Osteocyte (in vitro differentiated cells): ENCODE measurements around the gene WASHC2A. TPM values are rescaled to one million over a fixed set of nuclear protein-coding genes. Genes with fewer than 3 reads are reported as not detected.
A peak's percentile ranks its signal among the peaks of the same experiment; 100 is the strongest.
"Not testable (repeated sequence)": the region's sequence is repeated elsewhere in the genome, so short reads cannot be mapped to it uniquely, and the experiment has no call there.

Experiments
- DNase-seq: peaks from one replicate; pipeline ENCODE4 v3.0.0; 2021; ENCODE audit warnings: mixed read lengths; ENCODE audit not compliant: unreplicated experiment; ENCODE audit errors: extremely low spot score
- H3K27ac Mint-ChIP-seq: one replicate; pipeline ENCODE4 v1.8.0; 2021; ENCODE audit warnings: mild to moderate bottlenecking, mixed read lengths; ENCODE audit not compliant: unreplicated experiment
- H3K27me3 Mint-ChIP-seq: one replicate; pipeline ENCODE4 v1.8.0; 2021; ENCODE audit warnings: mixed read lengths; ENCODE audit not compliant: unreplicated experiment
- H3K36me3 Mint-ChIP-seq: one replicate; pipeline ENCODE4 v1.8.0; 2021; ENCODE audit warnings: mixed read lengths; ENCODE audit not compliant: unreplicated experiment
- H3K4me1 Mint-ChIP-seq: one replicate; pipeline ENCODE4 v1.8.0; 2021; ENCODE audit warnings: mixed read lengths; ENCODE audit not compliant: unreplicated experiment
- H3K4me3 Mint-ChIP-seq: one replicate; pipeline ENCODE4 v1.8.0; 2021; ENCODE audit warnings: mild to moderate bottlenecking, moderate library complexity, mixed read lengths; ENCODE audit not compliant: unreplicated experiment
- H3K9me3 Mint-ChIP-seq: one replicate; pipeline ENCODE4 v1.8.0; 2021; ENCODE audit warnings: mixed read lengths; ENCODE audit not compliant: unreplicated experiment
- total RNA-seq: library from RNA; stranded (reverse); gene quantifications from 2 replicates; pipeline ENCODE4 v1.2.1, GENCODE V29; 2021
- TF ChIP-seq, protein P1 (sequence below): fragments of 200-600 bp; sonication (generic); IDR thresholded peaks from 2 replicates; pipeline ENCODE4 v1.5.0; 2021; ENCODE audit warnings: antibody characterized with exemption, mild to moderate bottlenecking, moderate library complexity

WASHC2A gene
- total RNA-seq, 1 donor from 2014 or later: 58.2 TPM

DNA sequence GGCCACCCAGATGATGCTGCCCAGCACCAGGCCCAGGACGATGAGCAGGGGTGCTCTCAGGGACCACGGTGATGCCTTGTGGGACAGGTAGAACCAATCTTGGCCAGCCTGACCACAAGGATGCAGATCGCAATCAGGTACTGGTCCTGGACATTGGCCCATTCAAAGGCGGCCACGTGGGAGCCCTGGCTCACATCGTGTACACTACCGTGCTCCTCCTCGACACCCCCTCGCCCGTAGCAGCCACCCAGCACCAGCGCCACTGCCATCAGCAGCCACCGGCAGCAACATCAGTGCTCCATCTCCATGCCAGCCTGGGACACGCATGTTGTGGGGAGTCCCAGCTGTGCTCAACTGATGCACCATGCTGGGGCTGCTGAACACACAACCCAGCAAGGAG, 40.6 kb upstream of the WASHC2A start:
- Mint-ChIP-seq H3K4me3 (no peak overlapping the region), H3K27me3 (peaks cover 7% of the 10 kb centered on the region), H3K9me3 (no peaks in the 10 kb centered on the region), H3K4me1 (no peaks in the 10 kb centered on the region), H3K27ac (no peak overlapping the region), H3K36me3 (no peaks in the 10 kb centered on the region)
- peak; percentile 67 for DNase-seq
- TF ChIP-seq, protein P1, sequence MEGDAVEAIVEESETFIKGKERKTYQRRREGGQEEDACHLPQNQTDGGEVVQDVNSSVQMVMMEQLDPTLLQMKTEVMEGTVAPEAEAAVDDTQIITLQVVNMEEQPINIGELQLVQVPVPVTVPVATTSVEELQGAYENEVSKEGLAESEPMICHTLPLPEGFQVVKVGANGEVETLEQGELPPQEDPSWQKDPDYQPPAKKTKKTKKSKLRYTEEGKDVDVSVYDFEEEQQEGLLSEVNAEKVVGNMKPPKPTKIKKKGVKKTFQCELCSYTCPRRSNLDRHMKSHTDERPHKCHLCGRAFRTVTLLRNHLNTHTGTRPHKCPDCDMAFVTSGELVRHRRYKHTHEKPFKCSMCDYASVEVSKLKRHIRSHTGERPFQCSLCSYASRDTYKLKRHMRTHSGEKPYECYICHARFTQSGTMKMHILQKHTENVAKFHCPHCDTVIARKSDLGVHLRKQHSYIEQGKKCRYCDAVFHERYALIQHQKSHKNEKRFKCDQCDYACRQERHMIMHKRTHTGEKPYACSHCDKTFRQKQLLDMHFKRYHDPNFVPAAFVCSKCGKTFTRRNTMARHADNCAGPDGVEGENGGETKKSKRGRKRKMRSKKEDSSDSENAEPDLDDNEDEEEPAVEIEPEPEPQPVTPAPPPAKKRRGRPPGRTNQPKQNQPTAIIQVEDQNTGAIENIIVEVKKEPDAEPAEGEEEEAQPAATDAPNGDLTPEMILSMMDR: no peak

DNA sequence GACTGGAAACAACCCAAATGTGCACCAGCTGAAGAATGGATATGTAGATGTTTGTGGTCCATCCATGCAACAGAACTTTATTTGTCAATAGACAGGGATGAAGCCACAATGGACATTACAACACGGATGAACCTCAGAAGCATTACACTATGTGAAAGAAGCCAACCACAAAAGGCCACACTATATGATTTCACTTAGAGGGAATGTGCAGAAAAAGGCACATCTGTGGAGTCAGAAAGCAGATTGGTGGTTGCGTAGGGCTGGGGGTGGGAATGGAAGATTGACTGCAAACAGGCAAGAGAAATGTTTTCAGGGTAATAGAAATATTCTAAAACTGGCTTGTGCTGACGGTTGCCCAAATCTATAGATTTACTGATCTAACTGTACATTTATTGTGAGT, 34.3 kb upstream of the WASHC2A start:
- Mint-ChIP-seq H3K27ac (no peak overlapping the region), H3K4me1 (no peaks in the 10 kb centered on the region), H3K4me3 (no peak overlapping the region), H3K36me3 (no peaks in the 10 kb centered on the region), H3K27me3 (peaks cover 30% of the 10 kb centered on the region), H3K9me3 (no peaks in the 10 kb centered on the region)
- TF ChIP-seq, protein P1: no peak
- no peak for DNase-seq

DNA sequence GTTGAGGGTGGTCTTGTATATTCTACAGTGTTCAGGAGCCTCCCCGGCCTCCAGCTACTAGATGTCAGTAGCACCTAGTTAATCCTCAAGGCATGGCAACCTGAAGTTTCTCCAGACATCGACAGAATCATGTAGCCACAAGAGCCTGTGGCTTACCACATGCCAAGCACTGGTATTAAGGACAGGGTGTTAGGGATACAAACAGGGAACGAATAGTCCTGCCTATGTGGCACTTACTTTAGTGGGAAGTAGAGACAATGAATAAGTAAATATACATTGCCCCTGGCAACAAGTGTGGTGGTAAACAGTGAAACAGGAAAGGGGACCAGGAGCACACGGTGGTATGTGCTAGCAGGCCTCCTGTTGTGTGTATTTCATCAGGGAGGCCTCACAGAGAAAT, 32.4 kb upstream of the WASHC2A start:
- not testable (repeated sequence) for H3K4me3 Mint-ChIP-seq, H3K9me3 Mint-ChIP-seq, DNase-seq, H3K27ac Mint-ChIP-seq, H3K4me1 Mint-ChIP-seq, H3K36me3 Mint-ChIP-seq
- H3K27me3 Mint-ChIP-seq: peaks cover 37% of the 10 kb centered on the region

DNA sequence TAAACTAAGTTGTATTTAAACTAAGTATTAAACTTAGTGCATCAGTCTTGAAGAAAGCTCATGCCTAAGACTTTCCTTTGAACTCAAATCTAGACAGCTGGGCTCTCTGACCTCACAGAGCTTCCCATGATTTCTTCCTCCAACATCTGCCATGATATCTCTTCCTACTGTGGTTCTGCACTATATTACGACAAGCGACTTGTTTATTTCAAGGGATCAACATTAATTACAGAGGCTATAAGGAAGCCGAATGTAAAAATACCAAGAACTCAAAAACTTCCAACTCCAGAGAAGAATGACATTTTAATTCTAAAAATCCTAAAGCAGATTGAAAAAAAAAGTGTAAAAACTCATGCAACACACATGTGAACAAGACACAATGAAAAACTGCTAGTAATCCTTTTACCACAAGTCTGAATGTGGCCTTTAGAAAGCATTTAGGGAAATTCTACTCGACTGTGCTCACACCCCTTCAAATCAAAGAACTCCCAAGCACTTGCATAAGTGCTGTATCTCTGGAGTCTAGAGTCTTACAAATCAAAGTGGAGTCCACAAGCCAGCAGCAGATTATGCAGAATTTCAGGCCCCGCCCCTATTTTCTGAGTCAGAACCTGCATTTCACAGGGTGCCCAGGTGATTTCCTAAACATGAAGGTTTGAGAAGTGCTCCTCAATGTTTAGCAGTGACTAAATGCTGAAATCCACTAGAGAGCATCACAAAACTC, 22.7 kb upstream of the WASHC2A start:
- peaks cover 22% of the 10 kb centered on the region for H3K27me3 Mint-ChIP-seq
- no peak overlapping the region for H3K4me3 Mint-ChIP-seq
- TF ChIP-seq, protein P1: no peak
- no peak for DNase-seq
- H3K36me3 Mint-ChIP-seq: no peaks in the 10 kb centered on the region
- H3K9me3 Mint-ChIP-seq: no peaks in the 10 kb centered on the region
- no peaks in the 10 kb centered on the region for H3K4me1 Mint-ChIP-seq
- no peak overlapping the region for H3K27ac Mint-ChIP-seq

DNA sequence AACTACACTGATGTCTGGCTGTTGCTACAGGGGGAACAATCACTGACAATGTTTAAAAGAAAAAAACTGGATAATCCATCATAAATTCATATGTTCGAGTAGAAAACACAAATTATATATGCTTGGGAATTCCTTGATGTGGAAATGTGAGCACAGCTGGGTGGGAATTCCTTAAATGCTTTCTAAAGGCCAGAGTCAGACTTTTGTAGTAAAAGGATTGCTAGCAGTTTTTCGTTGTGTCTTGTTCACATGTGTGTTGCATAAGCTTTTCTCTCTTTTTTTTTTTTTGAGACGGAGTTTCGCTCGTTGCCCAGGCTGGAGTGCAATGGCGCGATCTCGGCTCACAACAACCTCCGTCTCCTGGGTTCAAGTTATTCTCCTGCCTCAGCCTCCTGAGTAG, 21.3 kb upstream of the WASHC2A start:
- DNase-seq, H3K9me3 Mint-ChIP-seq, H3K36me3 Mint-ChIP-seq, H3K4me1 Mint-ChIP-seq, H3K27ac Mint-ChIP-seq, H3K4me3 Mint-ChIP-seq: not testable (repeated sequence)
- H3K27me3 Mint-ChIP-seq: peaks cover 13% of the 10 kb centered on the region

DNA sequence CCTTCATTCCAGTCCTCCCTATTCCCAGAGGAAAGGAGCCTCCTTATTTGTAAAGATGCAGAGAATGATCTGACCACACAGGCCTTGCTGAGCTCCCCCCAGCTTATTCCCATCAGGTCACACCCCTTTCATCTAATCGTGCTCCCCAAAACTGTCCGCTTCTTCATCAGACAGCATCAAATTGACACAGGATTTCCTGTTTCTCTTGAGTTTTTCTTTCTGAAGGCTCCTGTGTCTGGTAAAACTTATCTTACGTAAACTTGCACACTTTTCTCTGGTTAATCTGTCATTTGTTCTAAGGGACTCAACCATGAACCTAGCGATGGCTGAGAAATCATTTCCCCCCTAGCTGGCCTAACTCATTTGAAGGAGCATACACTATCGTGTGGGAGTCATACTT, 20.2 kb upstream of the WASHC2A start:
- not testable (repeated sequence) for DNase-seq, H3K4me1 Mint-ChIP-seq, H3K36me3 Mint-ChIP-seq, H3K4me3 Mint-ChIP-seq, H3K9me3 Mint-ChIP-seq, H3K27ac Mint-ChIP-seq
- peaks cover 13% of the 10 kb centered on the region for H3K27me3 Mint-ChIP-seq

DNA sequence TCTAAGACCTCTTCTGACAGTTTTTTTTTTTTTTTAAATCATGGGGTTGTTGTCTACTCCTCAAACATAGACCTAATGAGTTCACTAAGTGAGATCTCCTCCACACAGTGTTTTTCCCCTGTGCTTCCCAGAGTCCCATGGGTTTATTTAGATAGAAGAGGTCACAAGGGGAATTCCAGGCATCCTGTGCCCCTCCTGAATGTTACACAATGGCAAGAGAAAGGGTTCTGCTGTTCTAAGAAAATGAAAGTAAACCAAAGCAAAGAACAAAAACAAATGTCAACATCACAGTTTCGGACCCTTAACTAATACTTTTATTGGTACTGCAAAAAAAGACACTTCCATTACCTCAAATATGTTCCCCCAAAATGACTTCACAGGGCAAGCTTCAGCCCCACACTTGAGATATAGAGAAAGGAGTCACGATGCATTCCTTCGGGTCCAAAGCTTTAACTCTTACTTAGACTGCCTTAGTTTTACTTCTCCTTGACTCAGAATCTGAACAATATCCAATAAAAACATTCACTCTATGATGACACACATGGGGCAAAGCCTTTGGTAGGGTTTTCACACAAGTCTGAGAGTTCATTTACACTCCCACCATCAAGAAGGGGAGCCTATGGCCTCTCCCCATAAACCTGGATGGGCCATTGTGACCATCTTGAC, 15.6 kb upstream of the WASHC2A start:
- H3K36me3 Mint-ChIP-seq, H3K27ac Mint-ChIP-seq, DNase-seq, H3K9me3 Mint-ChIP-seq, H3K4me1 Mint-ChIP-seq: not testable (repeated sequence)
- peak overlapping the region; percentile 35 for H3K4me3 Mint-ChIP-seq
- peaks cover 14% of the 10 kb centered on the region for H3K27me3 Mint-ChIP-seq

DNA sequence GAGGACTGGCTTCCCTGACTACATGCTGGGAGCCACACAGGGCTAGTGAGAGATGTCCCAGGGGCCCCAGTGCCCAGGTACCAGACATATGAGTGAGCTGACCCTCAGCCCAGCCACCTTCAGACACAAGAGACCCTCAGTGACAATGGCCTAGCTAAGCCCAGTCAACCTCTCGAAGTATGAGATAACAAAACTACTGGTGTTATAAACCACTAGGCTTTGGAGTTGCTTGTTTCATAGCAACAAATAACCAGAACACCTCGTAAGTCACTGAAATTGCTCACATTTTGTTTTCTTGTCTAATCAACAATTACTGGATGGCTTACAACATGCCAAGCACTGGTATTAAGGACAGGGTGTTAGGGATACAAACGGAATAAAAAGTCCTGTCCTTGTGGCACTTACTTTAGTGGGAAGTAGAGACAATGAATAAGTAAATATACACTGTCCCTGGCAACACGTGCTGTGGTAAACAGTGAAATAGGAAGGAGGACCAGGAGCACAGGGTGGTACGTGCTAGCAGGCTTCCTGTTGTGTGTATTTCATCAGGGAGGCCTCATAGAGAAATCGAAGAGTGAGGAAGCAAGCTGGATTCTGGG, 14.9 kb upstream of the WASHC2A start:
- H3K9me3 Mint-ChIP-seq, H3K27ac Mint-ChIP-seq, H3K36me3 Mint-ChIP-seq, DNase-seq, H3K4me3 Mint-ChIP-seq, H3K4me1 Mint-ChIP-seq: not testable (repeated sequence)
- peaks cover 16% of the 10 kb centered on the region for H3K27me3 Mint-ChIP-seq

DNA sequence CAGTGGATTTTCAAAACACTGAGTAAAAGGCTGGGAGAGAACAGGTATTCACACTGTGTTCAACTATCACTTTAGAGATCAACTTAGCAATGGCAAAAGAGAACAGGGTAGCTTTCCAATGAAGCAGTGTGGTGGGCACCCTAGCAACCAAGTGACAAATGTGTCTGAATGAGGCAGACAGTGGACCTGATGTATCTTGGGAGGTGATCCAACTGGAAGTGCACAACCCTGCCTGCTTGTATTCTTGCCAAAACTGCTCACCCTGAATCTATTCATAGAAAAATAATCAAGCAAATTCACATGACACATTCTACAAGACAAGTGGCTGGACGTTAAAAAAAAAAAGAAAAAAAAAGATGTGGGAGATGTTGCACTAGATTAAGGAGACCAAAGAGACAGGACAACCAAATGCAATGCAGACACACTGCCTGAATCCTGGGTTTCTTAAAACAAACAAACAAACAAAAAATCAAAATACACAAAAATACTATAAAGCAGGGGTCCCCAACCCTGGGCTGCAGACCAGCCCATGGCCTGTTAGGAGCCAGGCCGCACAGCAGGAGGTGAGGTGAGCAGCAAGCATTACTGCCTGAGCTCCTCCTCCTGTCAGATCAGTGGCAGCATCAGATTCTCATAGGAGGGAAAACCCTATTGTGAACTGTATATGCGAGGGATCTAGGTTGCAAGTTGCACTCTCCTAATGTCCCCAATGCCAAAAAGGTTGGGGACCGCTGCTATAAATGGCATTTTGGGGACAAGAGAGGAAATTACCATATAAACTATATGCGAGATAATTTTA, 12.1 kb upstream of the WASHC2A start:
- H3K36me3 Mint-ChIP-seq, H3K9me3 Mint-ChIP-seq, DNase-seq, H3K4me1 Mint-ChIP-seq, H3K4me3 Mint-ChIP-seq, H3K27ac Mint-ChIP-seq: not testable (repeated sequence)
- peaks cover 32% of the 10 kb centered on the region for H3K27me3 Mint-ChIP-seq
